NCI-H345 (cell line): ENCODE data around the gene FAAP100.
A peak's percentile ranks its signal among the peaks of the same experiment; 100 is the strongest.
"Not testable (repeated sequence)": the region's sequence is repeated elsewhere in the genome, so short reads cannot be mapped to it uniquely, and the experiment has no call there.

Experiments used
- DNase-seq: peaks from one replicate; lab custom pipeline; 2025; lab: John Stamatoyannopoulos, UW

The FAAP100 gene

GRCh38 chr17:81552244-81553017 is at the start of gene FAAP100:
Gene FAAP100 (minus strand): TSS chr17:81552353. CDS start chr17:81552330, 23 bp downstream.
- peak; percentile 90 for DNase-seq

GRCh38 chr17:81601525-81602120 is 49.5 kb upstream of the FAAP100 start:
- DNase-seq, result peak; percentile 58

- no peak for DNase-seq
Observed at GRCh38 chr17:81599719-81600486, 47.8 kb upstream of the FAAP100 start.

GRCh38 chr17:81593105-81593871 is 41.1 kb upstream of the FAAP100 start:
- no peak for DNase-seq

GRCh38 chr17:81591971-81592370 is 39.8 kb upstream of the FAAP100 start:
- no peak for DNase-seq

- no peak for DNase-seq
Observed at GRCh38 chr17:81590121-81590520, 38.0 kb upstream of the FAAP100 start.

GRCh38 chr17:81589612-81590011 is 37.5 kb upstream of the FAAP100 start:
- DNase-seq, result no peak

GRCh38 chr17:81586096-81586495 is 33.9 kb upstream of the FAAP100 start:
- DNase-seq, result no peak

- DNase-seq, result not testable (repeated sequence)
Observed at GRCh38 chr17:81584771-81585170, 32.6 kb upstream of the FAAP100 start.

- no peak for DNase-seq
Observed at GRCh38 chr17:81583589-81584342, 31.6 kb upstream of the FAAP100 start.

GRCh38 chr17:81582749-81583148 is 30.6 kb upstream of the FAAP100 start:
- no peak for DNase-seq

GRCh38 chr17:81582341-81582740 is 30.2 kb upstream of the FAAP100 start:
- no peak for DNase-seq

GRCh38 chr17:81581758-81582157 is 29.6 kb upstream of the FAAP100 start:
- DNase-seq, result no peak

- DNase-seq, result no peak
Observed at GRCh38 chr17:81580481-81580880, 28.3 kb upstream of the FAAP100 start.

- DNase-seq, result no peak
Observed at GRCh38 chr17:81579821-81580321, 27.7 kb upstream of the FAAP100 start.

GRCh38 chr17:81579298-81579697 is 27.1 kb upstream of the FAAP100 start:
- no peak for DNase-seq

- DNase-seq, result no peak
Observed at GRCh38 chr17:81578561-81579225, 26.5 kb upstream of the FAAP100 start.

GRCh38 chr17:81578038-81578441 is 25.9 kb upstream of the FAAP100 start:
- DNase-seq, result no peak

- no peak for DNase-seq
Observed at GRCh38 chr17:81577278-81578000, 25.3 kb upstream of the FAAP100 start.
